ENCODE data around the gene SNX10. TPM values are rescaled to one million over a fixed set of nuclear protein-coding genes. Genes with fewer than 3 reads are reported as not detected.
"Not testable (repeated sequence)": the region's sequence is repeated elsewhere in the genome, so short reads cannot be mapped to it uniquely, and the experiment has no call there.

Gene SNX10
- 1 to 10 TPM; 2.4 to 3.0 TPM for total RNA-seq
- long read RNA-seq, partial matches to known transcripts: 0 of 6 reads
- long read RNA-seq, other reads (novel, unspliced or antisense): 1 of 6 reads

GRCh38 chr7:26291699-26292538, at the start of gene SNX10:
Gene SNX10 (plus strand): TSS chr7:26291862. CDS start chr7:26346443, 54,581 bp downstream.
- intact Hi-C loops (cut with DNase I, micrococcal nuclease): no loop called here
- peak; percentile 44 to 77 for DNase-seq

GRCh38 chr7:26245150-26245549, 46.5 kb upstream of the SNX10 start:
- intact Hi-C loops (cut with DNase I, micrococcal nuclease): no loop called here
- no peak for DNase-seq
- ATAC-seq: no peak

More at GRCh38 chr7:26291699-26292538, at the start of gene SNX10:
- ATAC-seq: peak; percentile 95

GRCh38 chr7:26250239-26250638, 41.4 kb upstream of the SNX10 start:
- ATAC-seq (no peak), DNase-seq (no peak)
- intact Hi-C loops (cut with DNase I, micrococcal nuclease): no loop called here

- ATAC-seq; intact Hi-C loops (cut with DNase I, micrococcal nuclease): not testable (repeated sequence)
Measured at GRCh38 chr7:26261866-26262265, 29.8 kb upstream of the SNX10 start.

GRCh38 chr7:26265065-26265464, 26.6 kb upstream of the SNX10 start:
- no peak for ATAC-seq

More at GRCh38 chr7:26261866-26262265, 29.8 kb upstream of the SNX10 start:
- not testable (repeated sequence) for DNase-seq

GRCh38 chr7:26265499-26266075, 26.1 kb upstream of the SNX10 start:
- no peak for DNase-seq
- intact Hi-C loops (cut with DNase I, micrococcal nuclease): no loop called here
- no peak for ATAC-seq

More at GRCh38 chr7:26265065-26265464, 26.6 kb upstream of the SNX10 start:
- intact Hi-C loops (cut with DNase I, micrococcal nuclease): no loop called here
- DNase-seq: no peak

GRCh38 chr7:26267601-26268166, 24.0 kb upstream of the SNX10 start:
- DNase-seq (no peak), ATAC-seq (no peak)
- intact Hi-C loops (cut with DNase I, micrococcal nuclease): no loop called here

- intact Hi-C loops (cut with DNase I, micrococcal nuclease): no loop called here
- no peak for ATAC-seq
- DNase-seq: no peak
Measured at GRCh38 chr7:26275213-26275612, 16.4 kb upstream of the SNX10 start.

- intact Hi-C loops (cut with DNase I, micrococcal nuclease): no loop called here
- peak; percentile 19 for ATAC-seq
- DNase-seq: no peak
Measured at GRCh38 chr7:26278770-26279169, 12.9 kb upstream of the SNX10 start.

GRCh38 chr7:26279405-26279804, 12.3 kb upstream of the SNX10 start:
- DNase-seq: no peak
- intact Hi-C loops (cut with DNase I, micrococcal nuclease): no loop called here
- ATAC-seq: no peak

- no peak for ATAC-seq
- intact Hi-C loops (cut with DNase I, micrococcal nuclease): no loop called here
- no peak for DNase-seq
Measured at GRCh38 chr7:26280097-26280496, 11.6 kb upstream of the SNX10 start.

GRCh38 chr7:26280723-26281122, 10.9 kb upstream of the SNX10 start:
- intact Hi-C loops (cut with DNase I, micrococcal nuclease): no loop called here
- DNase-seq: no peak
- no peak for ATAC-seq

- DNase-seq: no peak
- intact Hi-C loops (cut with DNase I, micrococcal nuclease): no loop called here
- ATAC-seq: no peak
Measured at GRCh38 chr7:26284477-26284876, 7.2 kb upstream of the SNX10 start.

- ATAC-seq (peak; percentile 72), DNase-seq (no peak)
- intact Hi-C loops (cut with DNase I, micrococcal nuclease): no loop called here
Measured at GRCh38 chr7:26284995-26285632, 6.5 kb upstream of the SNX10 start.

- no peak for ATAC-seq
- DNase-seq: no peak
- intact Hi-C loops (cut with DNase I, micrococcal nuclease): no loop called here
Measured at GRCh38 chr7:26286157-26286556, 5.5 kb upstream of the SNX10 start.

- intact Hi-C loops (cut with DNase I, micrococcal nuclease); DNase-seq; ATAC-seq: not testable (repeated sequence)
Measured at GRCh38 chr7:26288126-26288525, 3.5 kb upstream of the SNX10 start.

GRCh38 chr7:26291251-26291650, 411 bp upstream of the SNX10 start:
- intact Hi-C loops (cut with DNase I, micrococcal nuclease): no loop called here
- DNase-seq (no peak), ATAC-seq (no peak)

GRCh38 chr7:26292768-26293560, 1.3 kb downstream of the SNX10 start:
- ATAC-seq: no peak
- intact Hi-C loops (cut with DNase I, micrococcal nuclease): no loop called here

More at GRCh38 chr7:26292768-26293560, 1.3 kb downstream of the SNX10 start:
- DNase-seq: peak in 1 of 2 donors; percentile 12
